Measurements from ENCODE around the gene CTSD.

- TF ChIP-seq MAFK (IDR thresholded peaks at IDR 0.05; ENCODE audit: partially characterized antibody) (no peak), CTCF (IDR thresholded peaks at IDR 0.05) (no peak), USF2 (IDR thresholded peaks at IDR 0.05) (no peak), TP53 (CRISPR knock-in tag; IDR thresholded peaks at IDR 0.05) (no peak), POLR2A (IDR thresholded peaks at IDR 0.05; ENCODE audit: low read length) (no peak)
These were observed 56.0 kb downstream of the CTSD start for GRCh38 chr11:1707751-1708150.

Data from A549 (cell line).